NCI-H2171 treated with DMSO at 0.1 percent for 48 hours (cell line): ENCODE results near the gene CIDEA.
"Not testable (repeated sequence)": the region's sequence is repeated elsewhere in the genome, so short reads cannot be mapped to it uniquely, and the experiment has no call there.

ENCODE experiments used
- DNase-seq: peaks from one replicate; lab custom pipeline; 2025; lab: John Stamatoyannopoulos, UW

Gene CIDEA

GRCh38 chr18:12239431-12239830 is 14.7 kb upstream of the CIDEA start:
- no peak for DNase-seq

GRCh38 chr18:12242658-12243260 is 11.4 kb upstream of the CIDEA start:
- no peak for DNase-seq

- DNase-seq: not testable (repeated sequence)
Observed at GRCh38 chr18:12243272-12243671, 10.9 kb upstream of the CIDEA start.

GRCh38 chr18:12245793-12246135 is 8.4 kb upstream of the CIDEA start:
- DNase-seq: no peak

GRCh38 chr18:12246849-12247808 is 7.0 kb upstream of the CIDEA start:
- no peak for DNase-seq

- DNase-seq: no peak
Observed at GRCh38 chr18:12247946-12248345, 6.2 kb upstream of the CIDEA start.

- no peak for DNase-seq
Observed at GRCh38 chr18:12248926-12249720, 5.0 kb upstream of the CIDEA start.

GRCh38 chr18:12251311-12251710 is 2.9 kb upstream of the CIDEA start:
- no peak for DNase-seq

- no peak for DNase-seq
Observed at GRCh38 chr18:12252061-12252460, 2.1 kb upstream of the CIDEA start.

- DNase-seq: no peak
Observed at GRCh38 chr18:12253027-12253426, 1.1 kb upstream of the CIDEA start.

- peak; percentile 13 for DNase-seq
Observed at GRCh38 chr18:12253663-12254135, 462 bp upstream of the CIDEA start.

- DNase-seq: no peak
Observed at GRCh38 chr18:12254820-12255511, 805 bp downstream of the CIDEA start.

- DNase-seq: no peak
Observed at GRCh38 chr18:12255626-12256026, 1.5 kb downstream of the CIDEA start.

GRCh38 chr18:12256951-12257350 is 2.8 kb downstream of the CIDEA start:
- no peak for DNase-seq

- no peak for DNase-seq
Observed at GRCh38 chr18:12257996-12258718, 4.0 kb downstream of the CIDEA start.

- no peak for DNase-seq
Observed at GRCh38 chr18:12258719-12259705, 4.9 kb downstream of the CIDEA start.

- DNase-seq: no peak
Observed at GRCh38 chr18:12262748-12263147, 8.6 kb downstream of the CIDEA start.

GRCh38 chr18:12264864-12265263 is 10.7 kb downstream of the CIDEA start:
- DNase-seq: no peak

- DNase-seq: peak; percentile 86
Observed at GRCh38 chr18:12271376-12272235, 17.4 kb downstream of the CIDEA start.
